NCI-H526 treated with DMSO at 0.1 percent for 48 hours (cell line): ENCODE results near the gene LIME1.

Experiments
- DNase-seq: peaks from one replicate; lab custom pipeline; 2025; lab: John Stamatoyannopoulos, UW

LIME1 gene

DNA sequence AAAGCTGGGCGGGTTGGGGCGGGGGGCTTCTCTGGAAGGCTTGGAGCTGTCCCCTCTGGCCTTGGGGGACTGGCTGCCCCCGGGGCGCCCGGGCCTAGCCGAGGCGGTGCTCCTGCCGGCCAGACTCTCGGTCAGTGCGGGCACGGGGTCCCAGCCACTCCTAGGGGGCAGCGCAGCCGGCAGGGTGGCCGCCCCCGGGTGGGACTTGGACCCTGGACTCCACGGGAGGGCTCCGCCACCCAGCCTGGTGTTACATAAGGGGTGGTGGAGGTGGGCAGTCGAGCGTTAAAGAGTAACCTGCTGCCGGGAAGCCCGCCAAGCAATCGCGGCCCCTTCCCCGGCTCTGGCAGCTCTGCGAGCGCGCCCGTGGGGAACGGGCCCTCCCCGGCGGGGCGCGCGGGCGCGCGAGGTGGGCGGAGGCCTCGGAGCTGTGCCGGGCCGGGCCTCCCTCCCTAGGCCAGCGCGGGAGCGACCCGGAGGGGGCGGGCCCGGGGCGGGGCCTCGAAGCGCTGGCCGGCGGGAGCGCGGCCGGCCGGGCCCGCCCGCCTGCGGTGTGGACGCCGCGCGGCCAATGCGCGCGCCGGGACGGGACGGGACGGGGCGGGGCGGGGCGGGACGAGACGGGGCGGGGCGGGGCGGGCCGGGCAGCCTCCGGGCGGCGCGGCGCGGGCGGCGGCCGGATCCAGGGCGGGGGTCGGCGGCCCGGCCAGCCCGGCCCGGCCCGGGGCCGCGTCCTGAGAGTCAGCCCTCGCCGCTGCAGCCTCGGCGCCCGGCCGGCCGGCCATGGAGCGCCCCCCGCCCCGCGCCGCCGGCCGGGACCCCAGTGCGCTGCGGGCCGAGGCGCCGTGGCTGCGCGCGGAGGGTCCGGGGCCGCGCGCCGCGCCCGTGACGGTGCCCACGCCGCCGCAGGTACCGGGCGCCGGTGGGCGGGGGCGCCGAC lies 2.9 kb downstream of the LIME1 start, which contains the start of gene SLC2A4RG:
TSS of gene SLC2A4RG (plus strand) at position 647 of the 940 bp plus-strand sequence. CDS start at position 784, 137 bp downstream.
- DNase-seq = peak; percentile 58

DNA sequence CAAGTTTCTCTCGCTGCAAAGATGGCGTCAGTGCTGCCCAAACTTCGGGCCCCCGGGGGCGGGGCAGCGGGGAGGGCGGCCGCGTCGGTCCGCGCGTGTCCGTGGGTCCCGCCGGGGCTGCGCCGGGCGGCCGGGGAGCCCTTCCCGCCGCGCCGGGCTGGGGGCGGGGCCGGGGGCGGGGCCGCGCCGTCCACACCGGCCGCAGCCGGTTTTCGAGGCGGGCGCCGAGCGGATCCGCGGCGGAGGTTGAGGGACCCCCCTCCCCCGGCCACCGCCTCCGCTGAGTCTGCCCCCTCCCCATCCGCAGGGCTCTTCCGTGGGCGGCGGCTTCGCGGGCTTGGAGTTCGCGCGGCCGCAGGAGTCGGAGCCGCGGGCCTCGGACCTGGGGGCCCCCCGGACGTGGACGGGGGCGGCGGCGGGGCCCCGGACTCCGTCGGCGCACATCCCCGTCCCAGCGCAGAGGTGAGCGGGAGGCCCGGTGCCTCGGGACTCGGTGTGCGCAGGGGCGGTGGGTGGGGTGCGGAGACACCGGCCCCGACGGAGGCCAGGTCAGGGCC lies 3.7 kb downstream of the LIME1 start:
- DNase-seq = no peak

DNA sequence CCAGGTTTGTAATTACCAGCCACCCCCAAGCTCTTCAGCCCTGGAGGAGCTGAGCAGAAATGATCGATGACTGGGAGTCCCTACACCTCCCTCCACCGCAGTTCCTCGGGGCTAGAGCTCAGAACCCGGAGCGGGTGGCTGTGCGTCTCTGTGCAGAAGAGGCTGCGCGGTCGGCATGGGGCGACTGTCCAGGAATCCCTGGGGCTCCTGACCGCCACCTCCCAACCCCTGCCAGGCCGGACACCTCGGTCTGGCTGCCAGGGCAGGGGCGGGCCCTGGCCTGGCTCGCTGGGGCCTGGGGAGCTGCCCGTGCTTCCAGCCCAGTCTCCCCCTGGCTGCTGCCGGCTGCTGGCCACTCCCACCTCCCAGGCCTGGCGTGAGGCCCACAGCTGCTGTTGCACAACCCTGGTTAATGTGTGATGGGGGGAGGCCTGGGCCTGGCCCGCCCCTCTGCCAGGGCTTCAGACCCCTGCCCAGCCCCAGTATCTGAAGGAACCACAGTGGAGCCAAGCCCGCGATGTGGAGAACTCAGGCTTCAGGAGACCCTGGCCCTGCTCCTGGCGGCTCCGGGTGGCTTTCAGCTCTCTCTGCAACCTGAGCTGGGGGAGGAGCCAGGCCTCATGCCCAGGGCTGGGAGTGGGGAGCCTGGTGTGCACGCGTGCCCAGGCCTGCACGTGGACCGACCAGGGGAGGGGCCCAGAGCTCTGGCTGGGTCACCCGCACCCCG lies 4.3 kb downstream of the LIME1 start:
- peak; percentile 68 for DNase-seq

DNA sequence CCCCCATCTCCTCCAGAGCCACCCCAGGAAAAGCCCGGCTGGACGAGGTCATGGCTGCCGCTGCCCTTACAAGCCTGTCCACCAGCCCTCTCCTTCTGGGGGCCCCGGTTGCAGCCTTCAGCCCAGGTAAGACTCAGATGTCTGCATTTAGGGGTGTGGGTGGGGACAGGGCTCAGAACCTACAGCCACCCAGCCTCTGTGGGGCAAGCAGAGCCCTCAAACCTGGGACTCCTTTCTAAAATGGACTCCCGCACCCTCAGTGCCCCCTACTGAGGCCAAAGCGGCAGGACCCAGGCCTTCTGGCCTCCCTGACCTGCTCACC lies 4.9 kb downstream of the LIME1 start:
- no peak for DNase-seq

DNA sequence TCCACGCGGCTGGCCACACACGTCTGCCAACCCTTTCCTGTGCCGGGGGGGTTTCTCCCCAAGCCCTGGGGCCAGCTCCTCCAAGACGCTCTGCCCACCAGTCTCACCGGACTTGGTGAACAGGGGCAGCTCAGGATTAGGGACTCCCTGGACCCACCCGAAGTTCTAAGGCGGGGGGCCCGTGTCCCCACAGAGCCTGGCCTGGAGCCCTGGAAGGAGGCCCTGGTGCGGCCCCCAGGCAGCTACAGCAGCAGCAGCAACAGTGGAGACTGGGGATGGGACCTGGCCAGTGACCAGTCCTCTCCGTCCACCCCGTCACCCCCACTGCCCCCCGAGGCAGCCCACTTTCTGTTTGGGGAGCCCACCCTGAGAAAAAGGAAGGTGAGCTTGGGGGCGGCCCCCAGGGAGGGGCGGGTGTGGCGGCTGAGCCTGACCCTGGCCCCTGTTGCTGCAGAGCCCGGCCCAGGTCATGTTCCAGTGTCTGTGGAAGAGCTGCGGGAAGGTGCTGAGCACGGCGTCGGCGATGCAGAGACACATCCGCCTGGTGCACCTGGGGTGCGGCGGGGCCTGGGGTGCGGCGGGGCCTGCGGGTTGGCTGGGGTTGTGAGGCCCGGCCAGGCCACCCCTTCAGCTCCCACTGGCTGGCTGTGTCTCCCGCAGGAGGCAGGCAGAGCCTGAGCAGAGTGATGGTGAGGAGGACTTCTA lies 5.4 kb downstream of the LIME1 start:
- no peak for DNase-seq

DNA sequence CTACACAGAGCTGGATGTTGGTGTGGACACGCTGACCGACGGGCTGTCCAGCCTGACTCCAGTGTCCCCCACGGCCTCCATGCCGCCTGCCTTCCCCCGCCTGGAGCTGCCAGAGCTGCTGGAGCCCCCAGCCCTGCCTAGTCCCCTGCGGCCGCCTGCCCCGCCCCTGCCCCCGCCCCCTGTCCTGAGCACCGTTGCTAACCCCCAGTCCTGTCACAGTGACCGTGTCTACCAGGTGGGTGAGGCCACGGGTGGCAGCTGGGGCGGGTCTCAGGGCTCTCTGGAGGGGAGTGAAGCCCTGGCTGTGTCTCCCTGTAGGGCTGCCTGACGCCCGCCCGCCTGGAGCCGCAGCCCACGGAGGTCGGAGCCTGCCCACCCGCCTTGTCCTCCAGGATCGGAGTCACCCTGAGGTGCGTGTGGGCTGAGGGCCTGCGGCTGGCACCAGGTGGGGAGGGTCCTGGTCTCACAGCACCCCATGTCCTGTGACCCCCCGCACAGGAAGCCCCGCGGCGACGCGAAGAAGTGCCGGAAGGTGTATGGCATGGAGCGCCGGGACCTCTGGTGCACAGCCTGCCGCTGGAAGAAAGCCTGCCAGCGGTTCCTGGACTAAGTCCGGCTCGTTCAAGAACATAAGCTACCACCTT lies 6.0 kb downstream of the LIME1 start:
- no peak for DNase-seq

DNA sequence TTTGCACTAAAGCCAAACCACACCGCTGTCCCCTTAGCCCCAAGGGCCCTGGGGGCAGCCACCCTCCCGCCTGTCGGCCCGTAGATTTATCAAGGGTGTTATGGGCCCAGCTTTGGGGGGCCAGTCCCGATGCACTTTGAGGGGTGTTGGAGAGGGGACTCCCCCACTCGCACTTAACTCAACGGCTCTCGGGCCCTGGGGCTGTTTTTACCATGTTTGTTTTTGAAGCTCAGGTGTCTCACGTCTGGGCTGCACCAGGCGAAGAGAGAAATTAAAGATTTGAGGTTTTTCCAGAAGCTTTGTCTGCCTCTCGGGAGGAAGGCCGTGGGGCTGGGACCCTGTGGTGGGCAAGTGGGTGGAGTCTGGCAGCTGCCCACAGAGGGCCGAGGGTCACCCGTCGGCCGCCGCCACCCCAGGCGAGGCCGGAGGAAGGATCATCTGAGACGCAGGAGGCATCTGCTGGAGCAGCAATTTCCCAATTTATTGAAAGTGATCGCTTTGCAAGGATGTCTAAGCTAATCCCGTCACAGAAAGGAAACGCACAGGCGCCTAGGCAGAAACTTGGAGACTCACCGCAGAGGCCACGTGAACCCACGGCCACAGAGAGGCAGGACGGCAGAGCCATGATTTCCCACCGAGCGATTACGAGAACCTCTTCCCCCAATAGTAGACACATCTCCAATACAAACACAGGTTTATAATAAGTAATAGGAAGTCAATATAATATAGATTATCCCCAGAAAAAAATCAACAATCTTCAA lies 6.9 kb downstream of the LIME1 start:
- DNase-seq = no peak

DNA sequence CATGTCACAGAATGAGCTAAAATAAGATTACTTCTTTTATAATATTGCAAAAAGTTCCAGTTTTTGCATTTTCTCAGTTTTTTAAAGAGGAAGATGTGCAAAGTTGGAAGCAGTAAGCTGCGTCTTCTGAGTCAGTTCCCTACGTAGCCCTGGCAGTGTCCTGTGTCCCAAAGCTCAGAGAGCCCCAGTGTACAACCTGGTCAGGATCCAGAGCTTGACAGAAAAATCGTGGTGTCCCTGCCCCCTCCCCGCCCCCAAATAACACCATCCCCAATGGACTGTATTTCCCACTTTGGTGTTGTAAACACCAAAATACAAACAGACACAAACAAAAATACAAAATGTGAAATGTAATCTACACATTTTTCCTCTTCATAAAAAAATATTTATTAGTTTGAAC lies 7.7 kb downstream of the LIME1 start:
- no peak for DNase-seq

DNA sequence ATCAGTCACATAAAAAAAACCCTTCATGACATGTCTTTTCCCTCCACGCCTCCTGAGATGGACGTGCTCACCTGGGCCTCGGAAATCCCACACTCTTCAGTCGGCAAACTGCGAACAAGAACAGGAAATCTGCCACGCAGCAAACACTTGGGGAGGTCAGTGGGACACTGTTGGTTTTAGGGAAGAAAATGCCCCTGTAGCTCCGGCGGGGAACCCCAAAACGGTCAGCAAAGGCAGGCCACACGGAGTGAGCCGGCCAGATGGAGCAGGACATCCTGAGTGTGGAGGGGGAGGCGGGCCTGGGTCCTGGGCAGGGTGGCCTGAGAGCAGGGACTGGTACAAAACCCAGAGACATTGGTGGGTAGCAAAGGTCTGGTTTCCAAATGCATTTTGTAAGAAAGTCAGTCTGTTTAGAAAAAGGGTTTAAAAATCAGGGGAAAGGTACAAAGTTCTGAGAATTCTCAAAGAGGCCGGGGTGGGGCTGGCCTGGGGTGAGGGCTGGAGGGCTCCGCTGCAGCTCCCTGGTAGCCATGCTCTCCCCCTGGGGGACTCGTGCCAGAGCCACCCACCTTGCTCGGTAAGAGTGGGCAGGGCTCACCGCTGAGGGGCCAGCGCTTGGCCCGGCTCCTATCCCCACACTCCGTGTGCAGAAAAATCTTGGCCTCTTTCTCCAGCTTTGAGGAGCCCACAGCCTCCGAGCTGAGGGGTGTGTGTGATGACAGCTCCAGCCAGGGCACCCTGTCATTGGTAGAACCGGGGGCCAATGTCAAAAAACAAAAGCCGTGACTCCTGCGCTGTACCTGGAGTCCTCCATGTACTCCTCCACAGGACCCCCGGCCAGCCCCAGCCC lies 8.3 kb downstream of the LIME1 start:
- DNase-seq = no peak

DNA sequence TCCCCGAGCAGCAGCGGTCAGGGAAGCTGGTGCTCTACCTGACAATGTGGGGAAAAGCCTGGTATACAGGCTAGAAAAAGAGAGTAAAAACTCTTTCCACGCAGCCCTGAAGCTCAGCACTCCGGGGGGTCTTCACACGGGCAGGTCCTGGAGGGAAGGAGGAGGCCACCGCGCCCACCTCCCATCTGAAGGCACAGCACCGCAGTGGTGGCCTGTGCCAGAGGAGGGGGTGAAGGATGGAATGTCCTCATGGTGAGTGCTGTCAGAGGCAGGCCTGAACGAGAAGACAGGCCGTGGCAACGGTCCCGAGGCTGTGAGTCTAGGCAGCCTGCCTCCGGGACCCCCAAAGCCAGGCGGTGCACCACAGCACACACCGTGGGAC lies 9.0 kb downstream of the LIME1 start:
- DNase-seq = no peak

DNA sequence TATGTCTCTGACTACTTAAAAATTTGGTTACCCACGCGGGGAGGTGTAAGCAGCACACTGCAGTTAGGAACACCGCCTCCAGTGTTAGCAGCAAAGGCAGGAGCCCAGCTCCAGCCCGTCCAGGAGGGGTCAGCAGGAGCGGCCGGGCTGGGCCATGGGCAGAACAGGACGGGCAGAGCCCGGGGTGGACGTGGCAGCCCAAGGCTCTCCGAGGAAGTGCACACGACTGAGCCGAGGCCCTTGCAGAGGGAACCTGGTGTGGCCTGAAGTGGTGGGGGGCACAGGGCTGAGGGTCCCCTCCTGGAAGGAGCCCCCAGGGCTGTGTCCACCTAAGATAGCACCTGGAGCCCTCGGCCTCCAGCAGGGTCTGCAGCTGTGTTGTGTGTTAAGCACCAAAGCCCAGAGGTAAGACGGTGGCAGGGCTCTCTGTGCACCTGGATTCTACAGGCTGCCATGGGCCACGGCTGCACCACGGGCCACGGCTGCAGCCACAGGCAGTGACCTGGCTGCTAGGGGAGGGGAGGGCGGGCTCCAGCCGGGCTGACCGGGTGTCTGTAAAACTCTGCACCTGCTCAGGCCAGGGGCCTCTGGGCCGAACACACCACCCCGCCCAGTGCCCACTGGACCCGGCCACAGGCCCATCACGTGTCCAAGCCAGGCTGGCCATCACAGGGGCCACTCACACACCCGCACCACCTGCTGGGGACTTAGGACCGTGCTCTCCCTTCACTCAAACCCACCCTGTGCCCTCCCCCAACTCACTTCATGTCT lies 9.7 kb downstream of the LIME1 start:
- DNase-seq = no peak

DNA sequence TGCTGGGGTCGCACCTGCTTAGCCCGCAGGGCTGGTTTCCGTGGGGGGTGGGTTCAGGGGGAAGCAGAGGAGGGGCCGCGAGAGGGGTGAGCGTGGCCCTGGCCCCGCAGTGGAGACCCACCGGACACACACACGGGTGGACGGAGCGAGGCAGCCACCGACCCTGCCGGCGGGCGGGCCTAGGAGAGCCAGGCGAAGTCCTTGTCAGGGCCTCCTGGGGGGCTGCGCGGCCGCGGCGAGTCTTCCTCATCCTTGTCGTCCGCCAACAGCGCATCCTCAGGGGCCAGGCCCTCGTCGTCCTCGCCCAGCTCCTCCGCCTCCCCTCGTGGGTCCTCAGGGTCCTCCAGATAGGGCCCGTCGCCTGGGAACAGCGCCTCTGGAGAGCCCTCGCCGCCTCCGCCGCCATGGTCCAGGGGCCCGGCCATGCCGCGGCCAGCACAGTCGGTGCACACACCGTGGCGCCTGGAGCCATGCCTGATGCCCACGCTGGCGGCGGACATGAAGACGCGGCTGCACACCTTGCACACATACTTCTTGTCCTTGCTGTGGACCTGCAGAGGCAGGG lies 10.4 kb downstream of the LIME1 start:
- no peak for DNase-seq

DNA sequence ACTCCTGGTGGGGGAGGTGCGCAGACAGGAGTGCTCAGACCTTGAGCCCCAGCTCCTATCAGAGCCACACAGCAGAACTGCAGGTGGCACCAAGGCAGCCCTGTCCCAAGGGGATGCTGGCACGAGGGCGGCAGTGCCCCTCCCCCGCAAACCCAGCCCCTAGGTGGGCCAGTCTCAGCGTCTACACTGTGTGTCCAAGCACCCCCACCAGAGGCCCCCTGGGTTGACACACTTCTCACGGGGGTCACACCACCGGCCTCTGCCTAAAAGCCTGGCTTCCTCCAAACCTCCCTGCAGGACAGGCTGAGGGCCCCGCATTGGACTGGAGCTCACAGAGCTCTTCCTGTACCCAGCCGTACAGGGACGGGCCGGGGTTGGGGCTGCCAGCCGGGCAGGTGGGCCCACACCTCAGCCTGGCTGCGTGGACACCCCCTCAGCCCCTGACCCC lies 11.2 kb downstream of the LIME1 start:
- DNase-seq = no peak

DNA sequence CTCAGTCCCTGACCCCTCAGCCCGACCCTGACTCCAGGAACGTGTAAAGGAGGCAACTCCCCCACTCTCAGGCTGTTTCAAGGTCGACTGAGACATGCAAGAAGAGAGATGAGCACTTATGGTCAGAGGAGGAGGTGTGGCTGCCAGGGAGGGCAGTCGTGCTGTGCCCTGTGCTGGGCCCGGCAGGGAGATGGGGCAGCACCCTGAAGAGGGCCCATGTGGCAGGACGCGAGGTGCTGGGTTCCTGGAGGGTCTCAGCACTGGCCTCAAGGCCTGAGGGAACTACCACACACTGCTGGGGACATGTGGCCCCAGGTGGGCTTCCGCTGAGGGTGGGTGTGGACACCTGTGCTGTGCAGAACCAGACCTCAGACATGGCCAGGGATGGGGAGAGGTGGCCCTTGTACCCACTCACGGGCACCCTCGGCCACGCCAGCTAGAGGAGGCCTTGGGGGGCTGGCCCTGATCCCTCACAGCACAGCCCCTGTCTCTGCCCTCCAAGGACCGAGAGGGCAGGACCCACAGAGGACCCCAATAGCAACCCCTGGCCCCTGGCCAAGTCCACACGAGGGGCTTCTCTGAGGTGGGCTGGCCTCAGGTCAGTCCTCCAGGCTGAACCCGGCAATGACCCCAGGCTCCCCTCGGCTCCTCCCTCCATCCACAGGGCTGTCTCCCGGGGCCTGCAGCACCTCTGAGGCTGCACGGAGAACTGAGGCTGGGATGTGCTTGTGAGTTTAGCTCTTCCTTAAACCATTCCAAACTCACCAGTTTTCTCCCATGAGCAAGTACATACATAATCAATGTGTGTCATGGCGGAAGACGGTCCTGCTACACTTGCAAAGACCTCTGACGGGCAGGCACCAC lies 11.8 kb downstream of the LIME1 start:
- no peak for DNase-seq

DNA sequence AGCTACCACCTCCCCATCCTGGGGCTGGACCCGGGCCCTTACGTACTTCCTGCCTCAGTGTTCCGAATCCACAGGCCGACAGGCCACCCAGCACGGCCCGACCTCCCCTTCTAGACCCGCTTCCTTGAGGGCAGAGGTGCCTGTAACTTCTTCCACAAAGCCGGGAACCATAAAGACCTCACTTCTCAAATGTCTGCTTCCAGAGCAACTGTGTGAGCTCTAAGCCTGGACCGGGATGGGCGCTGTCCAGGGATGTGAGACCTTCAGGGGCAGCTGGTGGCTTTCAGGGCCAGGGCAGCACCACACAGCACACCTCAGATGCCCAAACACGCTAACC lies 12.4 kb downstream of the LIME1 start:
- no peak for DNase-seq

DNA sequence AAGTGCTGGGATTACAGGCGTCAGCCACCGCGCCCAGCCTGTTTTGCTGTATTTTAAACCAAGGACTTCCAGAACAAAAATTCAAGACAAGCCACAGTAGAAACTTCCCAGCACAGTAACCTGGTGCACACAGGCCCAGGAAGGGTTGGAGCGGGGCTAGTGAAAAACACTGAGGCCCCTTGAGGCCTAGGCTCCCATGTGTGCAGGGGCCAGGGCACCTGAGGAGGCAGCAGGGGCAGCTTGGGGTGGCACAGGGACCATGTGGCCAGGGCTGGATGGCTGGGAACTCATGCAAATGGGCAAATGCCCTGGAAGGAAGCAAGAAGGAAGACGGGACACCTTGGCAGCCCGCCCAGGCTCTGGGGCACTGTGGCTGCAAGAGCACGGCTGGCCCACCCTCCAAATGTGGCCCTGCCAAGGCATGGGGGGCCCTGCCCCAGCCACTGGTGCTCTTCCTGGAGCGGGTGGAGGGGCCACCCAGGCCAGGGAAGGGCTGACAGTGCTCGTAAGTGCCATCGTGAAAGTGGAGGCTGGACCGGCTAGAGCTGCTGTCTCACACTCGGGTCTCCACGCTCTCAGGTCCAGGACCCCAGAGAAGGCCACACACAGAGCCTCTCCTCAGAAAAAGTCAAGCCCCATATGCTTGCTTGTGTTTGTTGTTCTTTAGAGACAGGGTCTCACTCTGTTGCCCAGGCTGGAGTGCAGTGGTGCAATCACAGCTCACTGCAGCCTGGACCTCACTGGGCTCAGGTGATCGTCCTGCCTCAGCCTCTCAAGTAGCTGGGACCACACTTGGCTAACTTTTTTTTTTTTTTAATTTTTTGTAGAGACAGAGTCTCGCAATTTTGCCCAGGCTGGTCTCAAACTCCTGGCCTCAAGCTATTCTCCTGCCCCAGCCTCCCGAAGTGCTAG lies 13.4 kb downstream of the LIME1 start:
- DNase-seq = no peak
